ENCODE data around the gene HNRNPA2B1. TPM values are rescaled to one million over a fixed set of nuclear protein-coding genes. Genes with fewer than 3 reads are reported as not detected.

HNRNPA2B1 gene
- 49.0 and 187 TPM in 2 replicates for total RNA-seq

GRCh38 chr7:26200444-26201246, at the start of gene HNRNPA2B1:
HNRNPA2B1 (minus strand) TSS chr7:26200746; CDS start chr7:26200577, 169 bp downstream.

GRCh38 chr7:26201247-26202018, 887 bp upstream of the HNRNPA2B1 start, which contains the start of gene CBX3:
CBX3 (plus strand) TSS chr7:26201745; CDS start chr7:26202999, 1,254 bp downstream.

GRCh38 chr7:26151953-26152781, 48.4 kb downstream of the HNRNPA2B1 start, which contains the start of gene NFE2L3:
NFE2L3 (plus strand) TSS chr7:26152198; CDS start chr7:26152499, 301 bp downstream.

Other genes with a start within 250 kb of the HNRNPA2B1 start
- gene NFE2L3, start 48.5 kb downstream of the HNRNPA2B1 start, total RNA-seq: 1.2 and 5.6 TPM in 2 replicates
- 97.8 and 150 TPM in 2 replicates for gene CBX3, start 999 bp upstream of the HNRNPA2B1 start, total RNA-seq
- gene SNX10, start 91.1 kb upstream of the HNRNPA2B1 start, total RNA-seq: 0.19 and 0.28 TPM in 2 replicates